Gastrocnemius medialis (tissue), 4 donors: ENCODE data around the gene CPLANE2. TPM values are rescaled to one million over a fixed set of nuclear protein-coding genes. Genes with fewer than 3 reads are reported as not detected.

Experiments
- ATAC-seq, 2 donors: fragments of 150-250 bp; one replicate each; pipeline ENCODE4 v1.9.1; 2016
- DNase-seq, 2 donors: peaks; one replicate each; pipeline ENCODE4 v3.0.0-alpha.2; 2019
- H3K27ac ChIP-seq, 4 donors: fragments of 200-600 bp; sonication (generic); 1 replicate in 1 of 4; 2 replicates in 3 of 4; pipeline ENCODE4 v1.5.1; 2016 to 2018; ENCODE audit warnings: mild to moderate bottlenecking in 2 of 4, moderate library complexity in 1 of 4
- H3K27me3 ChIP-seq, 3 donors: fragments of 200-600 bp; sonication (generic) in 2 of 3; 1 replicate in 1 of 3; 2 replicates in 2 of 3; pipeline versions ENCODE4 v1.5.1 to v1.6.0; 2016 to 2019; ENCODE audit warnings: mild to moderate bottlenecking in 1 of 3, moderate library complexity in 1 of 3
- H3K36me3 ChIP-seq, 2 donors: fragments of 200-600 bp; sonication (generic) in 1 of 2; one replicate each; pipeline ENCODE4 v1.5.1; 2017 to 2018
- H3K4me1 ChIP-seq, 2 donors: fragments of 200-600 bp; sonication (generic) in 1 of 2; one replicate each; pipeline ENCODE4 v1.5.1; 2016 to 2017; ENCODE audit warnings: mild to moderate bottlenecking in 2 of 2
- H3K4me3 ChIP-seq, 4 donors: fragments of 200-600 bp; sonication (generic) in 3 of 4; 1 replicate in 1 of 4; 2 replicates in 3 of 4; pipeline ENCODE4 v1.5.1; 2016 to 2019; ENCODE audit warnings: mild to moderate bottlenecking in 2 of 4
- H3K9me3 ChIP-seq, 3 donors: fragments of 200-600 bp; sonication (generic) in 2 of 3; 1 replicate in 1 of 3; 2 replicates in 2 of 3; pipeline ENCODE4 v1.5.1; 2016 to 2019
- POLR2A ChIP-seq, 2 donors: fragments of 450-650 bp; IDR thresholded peaks; one replicate each; pipeline ENCODE4 v1.6.1; 2017; ENCODE audit warnings: antibody characterized with exemption in 2 of 2, mild to moderate bottlenecking in 2 of 2, moderate library complexity in 2 of 2
- in situ Hi-C, 4 donors: fragments of 200-750 bp; cut with MboI; loops; one replicate each; pipeline versions ENCODE4 v1.15.0 to v1.8.0; 2017; ENCODE audit warnings: low sequenced_read_pairs in 4 of 4
- intact Hi-C: fragments of 100-400 bp; cut with DNase I; formaldehyde crosslinking; loops from one replicate; pipeline ENCODE4 v1.15.1; 2023; ENCODE audit warnings: low total_unique reads
- total RNA-seq, 4 donors: library from RNA; depleted of rRNA; stranded (reverse); fragments of >200 nt; gene quantifications; one replicate each; pipeline versions ENCODE4 v1.1.0 to v1.2.3, GENCODE V29; 2016
- TF ChIP-seq, protein P1 (sequence below), 5 experiments: fragments of 450-650 bp in 3 of 5; fragments of 200-600 bp in 2 of 5; sonication (generic) in 2 of 5; IDR thresholded peaks in 4 of 5; conservative IDR thresholded peaks in 1 of 5; 1 replicate in 4 of 5; 2 replicates in 1 of 5; pipeline ENCODE4 v1.5.1; 2016 to 2019; ENCODE audit warnings: antibody characterized with exemption in 5 of 5, mild to moderate bottlenecking in 3 of 5, moderate library complexity in 3 of 5

The CPLANE2 gene
- total RNA-seq, 4 donors from 2014 or later, result 0.46 to 6.3 (median 3.1) TPM

DNA sequence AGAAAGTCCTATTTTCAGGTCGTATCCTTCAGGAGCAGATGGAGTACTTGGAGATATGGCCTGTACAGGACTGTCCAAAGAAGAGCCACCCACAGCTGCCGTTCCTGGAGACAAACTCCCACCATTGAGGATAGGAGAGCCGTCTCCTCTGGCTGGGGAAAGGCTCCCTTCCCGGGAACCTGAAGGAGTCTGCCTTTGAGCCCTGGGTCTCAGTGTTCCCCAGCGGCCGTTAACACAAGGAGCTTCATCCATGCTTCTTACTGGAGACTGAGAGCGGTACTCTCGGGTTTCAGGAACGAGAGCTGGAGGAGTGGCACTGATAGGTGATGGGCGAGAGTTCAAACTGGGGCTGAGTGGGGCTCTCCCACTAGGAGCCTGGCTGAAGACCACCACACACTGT is 14.4 kb upstream of the CPLANE2 start:
- Histone ChIP-seq H3K4me3 (no peak overlapping the region), H3K4me1 (peaks cover 44 to 61% of the 10 kb centered on the region in 2 donors), H3K27ac (peak overlapping the region; percentile 84 to 91 (median 88)), H3K36me3 (peaks cover 0 to 40% of the 10 kb centered on the region in 2 donors), H3K9me3 (no peaks in the 10 kb centered on the region), H3K27me3 (no peaks in the 10 kb centered on the region)
- no peak for ATAC-seq
- intact Hi-C loops (no loop called here), in situ Hi-C loops (no loop called here)
- no peak for TF ChIP-seq POLR2A (IDR thresholded peaks at IDR 0.05)
- TF ChIP-seq, protein P1, sequence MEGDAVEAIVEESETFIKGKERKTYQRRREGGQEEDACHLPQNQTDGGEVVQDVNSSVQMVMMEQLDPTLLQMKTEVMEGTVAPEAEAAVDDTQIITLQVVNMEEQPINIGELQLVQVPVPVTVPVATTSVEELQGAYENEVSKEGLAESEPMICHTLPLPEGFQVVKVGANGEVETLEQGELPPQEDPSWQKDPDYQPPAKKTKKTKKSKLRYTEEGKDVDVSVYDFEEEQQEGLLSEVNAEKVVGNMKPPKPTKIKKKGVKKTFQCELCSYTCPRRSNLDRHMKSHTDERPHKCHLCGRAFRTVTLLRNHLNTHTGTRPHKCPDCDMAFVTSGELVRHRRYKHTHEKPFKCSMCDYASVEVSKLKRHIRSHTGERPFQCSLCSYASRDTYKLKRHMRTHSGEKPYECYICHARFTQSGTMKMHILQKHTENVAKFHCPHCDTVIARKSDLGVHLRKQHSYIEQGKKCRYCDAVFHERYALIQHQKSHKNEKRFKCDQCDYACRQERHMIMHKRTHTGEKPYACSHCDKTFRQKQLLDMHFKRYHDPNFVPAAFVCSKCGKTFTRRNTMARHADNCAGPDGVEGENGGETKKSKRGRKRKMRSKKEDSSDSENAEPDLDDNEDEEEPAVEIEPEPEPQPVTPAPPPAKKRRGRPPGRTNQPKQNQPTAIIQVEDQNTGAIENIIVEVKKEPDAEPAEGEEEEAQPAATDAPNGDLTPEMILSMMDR (IDR thresholded peaks at IDR 0.05 in 4 of 5, conservative IDR thresholded peaks at IDR 0.05 in 1 of 5), result no peak
- no peak for DNase-seq

DNA sequence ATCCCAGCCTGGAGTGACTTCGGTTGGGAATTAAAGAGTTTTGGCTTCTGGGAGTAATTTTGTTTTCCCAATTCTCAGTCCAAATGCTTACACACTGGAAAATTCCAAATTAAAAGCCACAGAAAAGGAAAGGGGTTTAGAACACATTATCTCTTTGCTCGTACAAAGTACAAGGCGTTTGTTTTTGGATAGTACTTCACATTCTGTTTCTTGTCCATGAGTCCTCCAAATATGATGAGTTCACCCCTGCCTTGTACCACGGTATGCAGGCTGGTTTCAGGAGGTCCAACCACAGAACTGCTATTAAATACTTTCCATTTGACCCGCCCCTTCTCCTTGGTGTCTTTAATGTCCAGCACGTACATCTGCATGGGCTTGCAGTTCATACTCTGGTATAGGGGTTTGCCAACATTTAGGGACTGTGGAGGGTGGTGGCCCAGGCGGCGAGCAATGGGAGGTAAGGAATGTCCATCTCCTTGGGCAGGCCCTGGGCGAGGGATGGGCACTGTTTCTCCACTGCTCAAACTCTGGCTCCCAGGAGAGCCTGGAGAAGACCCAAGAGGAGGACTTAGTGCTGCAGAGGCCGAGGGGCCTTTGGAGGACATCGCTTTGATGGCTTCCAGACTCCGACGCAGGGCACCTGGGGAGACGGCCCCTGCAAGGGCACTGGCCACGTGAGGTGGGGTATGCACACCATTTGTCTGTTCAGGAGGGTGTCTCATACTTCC is 13.7 kb upstream of the CPLANE2 start:
- Histone ChIP-seq H3K27ac (peak overlapping the region; percentile 84 to 91 (median 88)), H3K36me3 (peaks cover 0 to 33% of the 10 kb centered on the region in 2 donors), H3K27me3 (no peaks in the 10 kb centered on the region), H3K9me3 (no peaks in the 10 kb centered on the region), H3K4me1 (peaks cover 44 to 61% of the 10 kb centered on the region in 2 donors), H3K4me3 (no peak overlapping the region)
- ATAC-seq, result no peak
- TF ChIP-seq POLR2A (IDR thresholded peaks at IDR 0.05), result no peak
- TF ChIP-seq, protein P1 (IDR thresholded peaks at IDR 0.05 in 4 of 5, conservative IDR thresholded peaks at IDR 0.05 in 1 of 5), result no peak
- no peak for DNase-seq
- in situ Hi-C loops (no loop called here), intact Hi-C loops (no loop called here)

DNA sequence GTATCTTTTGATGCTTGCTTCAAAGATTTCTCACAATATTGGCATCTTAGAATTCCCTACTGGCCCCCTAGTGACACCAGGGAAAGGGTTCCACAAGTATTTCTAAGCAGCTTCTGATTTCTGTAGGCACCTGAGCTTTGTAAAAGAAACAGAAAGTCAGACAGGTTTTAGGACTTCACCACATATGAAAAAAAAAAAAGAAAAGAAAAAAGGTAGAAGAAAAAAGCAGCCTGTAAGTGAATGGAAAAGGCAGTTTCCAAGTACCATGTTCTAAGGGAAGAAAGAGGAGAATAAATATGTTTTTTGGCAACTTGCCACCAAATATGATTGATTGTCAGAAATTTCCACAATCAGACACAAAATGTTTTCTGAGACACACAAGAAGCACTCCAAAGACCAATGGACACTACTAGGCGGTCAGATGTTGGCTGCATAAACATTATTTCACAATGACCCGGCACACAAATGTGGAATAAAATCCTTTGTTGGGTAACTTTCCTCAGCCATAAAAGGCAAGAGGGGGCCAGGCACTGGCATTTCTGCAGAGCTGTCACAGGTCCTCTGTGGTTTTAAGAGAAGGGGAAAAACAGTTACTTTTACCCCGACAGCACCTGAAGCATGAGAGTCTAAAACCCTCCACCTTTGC is 12.7 kb upstream of the CPLANE2 start:
- intact Hi-C loops, result no loop called here
- ATAC-seq, result peak; percentile 39 to 67
- no peaks in the 10 kb centered on the region for H3K27me3 ChIP-seq
- peak overlapping the region; percentile 84 to 91 (median 88) for H3K27ac ChIP-seq
- H3K36me3 ChIP-seq, result peaks cover 0 to 27% of the 10 kb centered on the region in 2 donors
- no peaks in the 10 kb centered on the region for H3K9me3 ChIP-seq
- in situ Hi-C loops, result loop anchor here in 1 of 4 donors (25.0 kb wide), 1 partner anchor 113 kb away; the partner anchor contains the start of genes FBXO42 and SZRD1
- no peak overlapping the region for H3K4me3 ChIP-seq
- H3K4me1 ChIP-seq, result peaks cover 41 to 59% of the 10 kb centered on the region in 2 donors
- TF ChIP-seq, protein P1 (IDR thresholded peaks at IDR 0.05 in 4 of 5, conservative IDR thresholded peaks at IDR 0.05 in 1 of 5), result no peak
- TF ChIP-seq POLR2A (IDR thresholded peaks at IDR 0.05), result peak in 1 of 2 donors; percentile 36
- DNase-seq, result peak; percentile 71 to 77

DNA sequence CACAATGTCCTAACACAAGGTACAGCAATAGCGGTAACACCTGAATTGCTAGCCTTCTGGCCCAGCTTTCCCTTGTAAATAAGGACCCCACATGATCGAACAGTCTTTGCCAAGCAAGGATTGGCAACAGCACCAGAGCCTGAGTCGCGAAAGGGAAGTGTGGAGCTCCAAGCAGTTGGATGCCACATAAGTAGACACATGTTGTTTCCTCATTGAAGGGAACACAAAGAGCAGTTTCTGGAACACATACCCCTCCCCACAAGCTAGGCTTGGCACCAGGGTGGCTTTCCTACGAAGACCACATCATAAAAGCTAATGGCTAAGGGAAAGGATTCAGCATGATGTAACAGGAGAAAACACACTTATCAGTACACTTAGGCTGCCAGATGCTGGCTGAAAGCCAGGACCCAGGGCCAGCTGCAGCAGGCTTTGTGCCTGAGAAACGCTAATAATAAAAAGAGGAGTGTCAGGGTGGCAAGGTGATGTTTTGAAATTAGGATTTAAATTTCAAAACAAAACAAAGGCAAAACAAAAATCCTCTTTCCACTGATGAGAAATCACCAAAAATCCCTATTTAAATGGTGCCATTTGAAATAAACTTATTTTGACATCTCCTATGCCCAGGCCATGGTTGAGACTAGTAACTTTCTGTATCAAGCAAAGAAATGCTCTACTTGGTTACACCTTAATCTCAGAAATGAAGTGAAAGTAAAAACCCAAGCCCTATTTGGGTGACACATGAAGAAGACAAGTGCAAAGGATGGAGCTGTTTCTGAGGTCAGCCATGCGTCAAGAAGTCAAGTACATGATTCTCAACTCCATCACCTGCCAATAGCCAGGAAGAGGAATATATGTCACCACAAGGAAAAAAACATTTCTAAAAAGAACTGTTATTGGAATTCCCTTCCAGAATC is 11.9 kb upstream of the CPLANE2 start:
- H3K36me3 ChIP-seq, result peaks cover 0 to 26% of the 10 kb centered on the region in 2 donors
- intact Hi-C loops, result no loop called here

More for the DNA sequence above, 11.9 kb upstream of the CPLANE2 start:
- ATAC-seq (peak; percentile 72 to 85), DNase-seq (peak; percentile 89 to 91)
- Histone ChIP-seq H3K27me3 (no peaks in the 10 kb centered on the region), H3K27ac (peak overlapping the region; percentile 84 to 91 (median 88)), H3K9me3 (no peaks in the 10 kb centered on the region), H3K4me1 (peaks cover 40 to 50% of the 10 kb centered on the region in 2 donors), H3K4me3 (no peak overlapping the region)
- in situ Hi-C loops, result loop anchor here in 1 of 4 donors (25.0 kb wide), 1 partner anchor 113 kb away; the partner anchor contains the start of genes FBXO42 and SZRD1
- TF ChIP-seq POLR2A (IDR thresholded peaks at IDR 0.05), result peak in 1 of 2 donors; percentile 32
- TF ChIP-seq, protein P1 (IDR thresholded peaks at IDR 0.05 in 4 of 5, conservative IDR thresholded peaks at IDR 0.05 in 1 of 5), result no peak
